Suprapubic skin (tissue), 4 donors: ENCODE measurements around the gene MICAL2.

ENCODE experiments used
- EP300 ChIP-seq: sonication (generic); formaldehyde crosslinking; IDR thresholded peaks from one replicate; pipeline ENCODE4 v1.6.1; 2017; ENCODE audit warnings: antibody characterized with exemption
- POLR2A ChIP-seq, 2 donors: fragments of 450-650 bp; IDR thresholded peaks; one replicate each; pipeline ENCODE4 v1.6.1; 2017; ENCODE audit warnings: antibody characterized with exemption in 2 of 2, mild to moderate bottlenecking in 2 of 2, moderate library complexity in 2 of 2
- POLR2AphosphoS5 ChIP-seq, 3 donors: sonication (generic); formaldehyde crosslinking; IDR thresholded peaks; one replicate each; pipeline ENCODE4 v1.6.1; 2017; ENCODE audit warnings: antibody characterized with exemption in 3 of 3
- TF ChIP-seq, protein P1 (sequence below), 2 donors: fragments of 200-600 bp in 1 of 2; fragments of 450-650 bp in 1 of 2; sonication (generic) in 1 of 2; IDR thresholded peaks; one replicate each; pipeline ENCODE4 v1.5.1; 2016 to 2019; ENCODE audit warnings: antibody characterized with exemption in 2 of 2, mild to moderate bottlenecking in 1 of 2, moderate library complexity in 1 of 2

- TF ChIP-seq, protein P1, sequence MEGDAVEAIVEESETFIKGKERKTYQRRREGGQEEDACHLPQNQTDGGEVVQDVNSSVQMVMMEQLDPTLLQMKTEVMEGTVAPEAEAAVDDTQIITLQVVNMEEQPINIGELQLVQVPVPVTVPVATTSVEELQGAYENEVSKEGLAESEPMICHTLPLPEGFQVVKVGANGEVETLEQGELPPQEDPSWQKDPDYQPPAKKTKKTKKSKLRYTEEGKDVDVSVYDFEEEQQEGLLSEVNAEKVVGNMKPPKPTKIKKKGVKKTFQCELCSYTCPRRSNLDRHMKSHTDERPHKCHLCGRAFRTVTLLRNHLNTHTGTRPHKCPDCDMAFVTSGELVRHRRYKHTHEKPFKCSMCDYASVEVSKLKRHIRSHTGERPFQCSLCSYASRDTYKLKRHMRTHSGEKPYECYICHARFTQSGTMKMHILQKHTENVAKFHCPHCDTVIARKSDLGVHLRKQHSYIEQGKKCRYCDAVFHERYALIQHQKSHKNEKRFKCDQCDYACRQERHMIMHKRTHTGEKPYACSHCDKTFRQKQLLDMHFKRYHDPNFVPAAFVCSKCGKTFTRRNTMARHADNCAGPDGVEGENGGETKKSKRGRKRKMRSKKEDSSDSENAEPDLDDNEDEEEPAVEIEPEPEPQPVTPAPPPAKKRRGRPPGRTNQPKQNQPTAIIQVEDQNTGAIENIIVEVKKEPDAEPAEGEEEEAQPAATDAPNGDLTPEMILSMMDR (IDR thresholded peaks at IDR 0.05), result no peak
- no peak for TF ChIP-seq POLR2A (IDR thresholded peaks at IDR 0.05)
- TF ChIP-seq EP300, result no peak
- no peak for TF ChIP-seq POLR2AphosphoS5 (IDR thresholded peaks at IDR 0.05)
These were observed 174.7 kb downstream of the MICAL2 start for GRCh38 chr11:12285106-12285505.
